ENCODE measurements around the gene PLCB1. TPM values are rescaled to one million over a fixed set of nuclear protein-coding genes. Genes with fewer than 3 reads are reported as not detected.

The PLCB1 gene
- polyA plus RNA-seq, 4 donors, result 1.8 to 5.4 (median 2.0) TPM

- Histone ChIP-seq H3K27ac (ENCODE audit: low read depth in 1 of 3, low read length in 2 of 3) (no peak overlapping the region), H3K27me3 (ENCODE audit: control insufficient read depth in 3 of 3, insufficient read depth in 3 of 3, low read length in 3 of 3) (no peaks in the 10 kb centered on the region), H3K4me1 (ENCODE audit: control insufficient read depth in 3 of 3, insufficient read depth in 2 of 3, low read depth in 1 of 3, low read length in 2 of 3) (no peaks in the 10 kb centered on the region), H3K4me3 (ENCODE audit: low read depth in 1 of 3, low read length in 3 of 3) (no peak overlapping the region), H3K9me3 (ENCODE audit: control insufficient read depth in 2 of 2, insufficient read depth in 1 of 2, low read depth in 1 of 2, low read length in 1 of 2) (peaks cover 0 to 5% of the 10 kb centered on the region in 2 donors), H3K36me3 (ENCODE audit: control insufficient read depth in 3 of 3, insufficient read depth in 2 of 3, low read depth in 1 of 3, low read length in 3 of 3) (no peaks in the 10 kb centered on the region)
- 86 to 100% (median 96%) methylated on average over 2 of the region's 2 CpGs for WGBS, 3 donors
- DNase-seq, result no peak
- no peak for FAIRE-seq
Observed at GRCh38 chr20:8693709-8694108, 561.6 kb downstream of the PLCB1 start.

- WGBS, 3 donors, result 83 to 90% (median 89%) methylated on average over 2 of the region's 2 CpGs
- Histone ChIP-seq H3K36me3 (ENCODE audit: control insufficient read depth in 3 of 3, insufficient read depth in 2 of 3, low read depth in 1 of 3, low read length in 3 of 3) (no peaks in the 10 kb centered on the region), H3K4me1 (ENCODE audit: control insufficient read depth in 3 of 3, insufficient read depth in 2 of 3, low read depth in 1 of 3, low read length in 2 of 3) (no peaks in the 10 kb centered on the region), H3K9me3 (ENCODE audit: control insufficient read depth in 2 of 2, insufficient read depth in 1 of 2, low read depth in 1 of 2, low read length in 1 of 2) (peaks cover 0 to 4% of the 10 kb centered on the region in 2 donors), H3K27me3 (ENCODE audit: control insufficient read depth in 3 of 3, insufficient read depth in 3 of 3, low read length in 3 of 3) (no peaks in the 10 kb centered on the region), H3K4me3 (ENCODE audit: low read depth in 1 of 3, low read length in 3 of 3) (no peak overlapping the region), H3K27ac (ENCODE audit: low read depth in 1 of 3, low read length in 2 of 3) (no peak overlapping the region)
- FAIRE-seq, result no peak
- no peak for DNase-seq
Observed at GRCh38 chr20:8700756-8701155, 568.7 kb downstream of the PLCB1 start.

GRCh38 chr20:8706961-8707700 lies 575.1 kb downstream of the PLCB1 start:
- H3K36me3 ChIP-seq (ENCODE audit: control insufficient read depth in 3 of 3, insufficient read depth in 2 of 3, low read depth in 1 of 3, low read length in 3 of 3), result peaks cover 0 to 2% (median 0%) of the 10 kb centered on the region in 3 donors
- H3K27ac ChIP-seq (ENCODE audit: low read depth in 1 of 3, low read length in 2 of 3), result no peak overlapping the region
- no peak overlapping the region for H3K4me3 ChIP-seq (ENCODE audit: low read depth in 1 of 3, low read length in 3 of 3)
- no peaks in the 10 kb centered on the region for H3K4me1 ChIP-seq (ENCODE audit: control insufficient read depth in 3 of 3, insufficient read depth in 2 of 3, low read depth in 1 of 3, low read length in 2 of 3)
- no peak for FAIRE-seq
- no peaks in the 10 kb centered on the region for H3K27me3 ChIP-seq (ENCODE audit: control insufficient read depth in 3 of 3, insufficient read depth in 3 of 3, low read length in 3 of 3)
- H3K9me3 ChIP-seq (ENCODE audit: control insufficient read depth in 2 of 2, insufficient read depth in 1 of 2, low read depth in 1 of 2, low read length in 1 of 2), result peaks cover 0 to 4% of the 10 kb centered on the region in 2 donors
- no peak for DNase-seq
- 88 to 92% (median 91%) methylated on average over 5 of the region's 5 CpGs for WGBS, 3 donors

DNA sequence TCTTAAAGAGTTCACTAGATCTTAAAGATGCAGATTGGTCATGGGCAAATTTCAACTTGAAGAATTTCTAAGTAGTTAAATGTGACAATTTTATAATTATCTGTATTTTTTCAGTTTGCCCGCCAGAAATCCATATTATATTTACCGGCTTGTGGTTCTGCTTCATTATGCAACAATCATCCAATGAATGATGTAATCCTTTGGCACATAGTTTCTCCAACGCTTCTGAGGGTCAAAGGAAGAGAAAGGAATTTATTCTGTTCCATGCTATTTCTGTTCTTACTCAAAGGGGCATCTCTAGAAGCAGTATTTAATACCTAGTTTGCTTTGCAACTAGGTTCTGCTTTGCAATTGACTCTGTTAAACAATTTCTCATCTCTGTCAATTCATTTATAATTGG lies 577.6 kb downstream of the PLCB1 start:
- Histone ChIP-seq H3K27me3 (ENCODE audit: control insufficient read depth in 3 of 3, insufficient read depth in 3 of 3, low read length in 3 of 3) (no peaks in the 10 kb centered on the region), H3K9me3 (ENCODE audit: control insufficient read depth in 2 of 2, insufficient read depth in 1 of 2, low read depth in 1 of 2, low read length in 1 of 2) (peaks cover 0 to 3% of the 10 kb centered on the region in 2 donors), H3K27ac (ENCODE audit: low read depth in 1 of 3, low read length in 2 of 3) (no peak overlapping the region), H3K4me3 (ENCODE audit: low read depth in 1 of 3, low read length in 3 of 3) (no peak overlapping the region), H3K36me3 (ENCODE audit: control insufficient read depth in 3 of 3, insufficient read depth in 2 of 3, low read depth in 1 of 3, low read length in 3 of 3) (peaks cover 0 to 2% (median 0%) of the 10 kb centered on the region in 3 donors), H3K4me1 (ENCODE audit: control insufficient read depth in 3 of 3, insufficient read depth in 2 of 3, low read depth in 1 of 3, low read length in 2 of 3) (no peaks in the 10 kb centered on the region)
- 58 to 87% (median 81%) methylated on average over 3 of the region's 3 CpGs for WGBS, 3 donors
- no peak for DNase-seq
- no peak for FAIRE-seq

GRCh38 chr20:8711501-8711900 lies 579.4 kb downstream of the PLCB1 start:
- 90 to 100% (median 91%) methylated on average over 3 of the region's 3 CpGs for WGBS, 3 donors
- no peaks in the 10 kb centered on the region for H3K4me1 ChIP-seq (ENCODE audit: control insufficient read depth in 3 of 3, insufficient read depth in 2 of 3, low read depth in 1 of 3, low read length in 2 of 3)
- H3K27ac ChIP-seq (ENCODE audit: low read depth in 1 of 3, low read length in 2 of 3), result no peak overlapping the region

GRCh38 chr20:8714206-8714605 lies 582.1 kb downstream of the PLCB1 start:
- H3K36me3 ChIP-seq (ENCODE audit: control insufficient read depth in 3 of 3, insufficient read depth in 2 of 3, low read depth in 1 of 3, low read length in 3 of 3), result peaks cover 0 to 2% (median 0%) of the 10 kb centered on the region in 3 donors
- DNase-seq (no peak), FAIRE-seq (no peak)
- no peaks in the 10 kb centered on the region for H3K9me3 ChIP-seq (ENCODE audit: control insufficient read depth in 2 of 2, insufficient read depth in 1 of 2, low read depth in 1 of 2, low read length in 1 of 2)
- no peak overlapping the region for H3K4me3 ChIP-seq (ENCODE audit: low read depth in 1 of 3, low read length in 3 of 3)
- no peaks in the 10 kb centered on the region for H3K4me1 ChIP-seq (ENCODE audit: control insufficient read depth in 3 of 3, insufficient read depth in 2 of 3, low read depth in 1 of 3, low read length in 2 of 3)
- 66 to 80% (median 67%) methylated on average over 3 of the region's 3 CpGs for WGBS, 3 donors
- no peaks in the 10 kb centered on the region for H3K27me3 ChIP-seq (ENCODE audit: control insufficient read depth in 3 of 3, insufficient read depth in 3 of 3, low read length in 3 of 3)
- no peak overlapping the region for H3K27ac ChIP-seq (ENCODE audit: low read depth in 1 of 3, low read length in 2 of 3)

More at GRCh38 chr20:8711501-8711900, 579.4 kb downstream of the PLCB1 start:
- Histone ChIP-seq H3K9me3 (ENCODE audit: control insufficient read depth in 2 of 2, insufficient read depth in 1 of 2, low read depth in 1 of 2, low read length in 1 of 2) (no peaks in the 10 kb centered on the region), H3K36me3 (ENCODE audit: control insufficient read depth in 3 of 3, insufficient read depth in 2 of 3, low read depth in 1 of 3, low read length in 3 of 3) (peaks cover 0 to 2% (median 0%) of the 10 kb centered on the region in 3 donors), H3K4me3 (ENCODE audit: low read depth in 1 of 3, low read length in 3 of 3) (no peak overlapping the region), H3K27me3 (ENCODE audit: control insufficient read depth in 3 of 3, insufficient read depth in 3 of 3, low read length in 3 of 3) (no peaks in the 10 kb centered on the region)
- DNase-seq (no peak), FAIRE-seq (no peak)

DNA sequence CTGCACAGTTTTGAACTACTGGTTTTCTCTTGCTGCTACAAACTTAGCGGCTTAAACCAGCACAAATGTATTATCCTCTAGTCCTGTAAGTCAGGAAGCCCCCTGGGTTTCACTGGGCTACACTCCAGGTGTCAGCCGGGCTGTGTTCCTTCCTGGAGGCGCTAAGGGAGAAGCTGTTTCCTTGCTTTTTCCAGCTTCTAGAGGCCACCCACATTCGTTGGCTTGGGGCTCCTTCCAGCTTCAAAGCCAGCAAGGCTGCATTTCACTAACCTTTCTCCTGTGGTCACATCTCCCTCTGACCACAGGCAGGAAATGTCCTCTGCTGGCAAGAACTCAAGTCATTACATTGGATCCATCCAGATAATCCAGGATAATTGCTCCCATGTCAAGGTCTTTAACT lies 586.2 kb downstream of the PLCB1 start:
- WGBS, 3 donors, result 71 to 88% (median 80%) methylated on average over 4 of the region's 4 CpGs
- H3K27me3 ChIP-seq (ENCODE audit: control insufficient read depth in 3 of 3, insufficient read depth in 3 of 3, low read length in 3 of 3), result no peaks in the 10 kb centered on the region
- no peak overlapping the region for H3K27ac ChIP-seq (ENCODE audit: low read depth in 1 of 3, low read length in 2 of 3)
- H3K4me1 ChIP-seq (ENCODE audit: control insufficient read depth in 3 of 3, insufficient read depth in 2 of 3, low read depth in 1 of 3, low read length in 2 of 3), result no peaks in the 10 kb centered on the region
- H3K36me3 ChIP-seq (ENCODE audit: control insufficient read depth in 3 of 3, insufficient read depth in 2 of 3, low read depth in 1 of 3, low read length in 3 of 3), result no peaks in the 10 kb centered on the region
- no peak overlapping the region for H3K4me3 ChIP-seq (ENCODE audit: low read depth in 1 of 3, low read length in 3 of 3)
- FAIRE-seq, result no peak
- no peak for DNase-seq
- H3K9me3 ChIP-seq (ENCODE audit: control insufficient read depth in 2 of 2, insufficient read depth in 1 of 2, low read depth in 1 of 2, low read length in 1 of 2), result no peaks in the 10 kb centered on the region

DNA sequence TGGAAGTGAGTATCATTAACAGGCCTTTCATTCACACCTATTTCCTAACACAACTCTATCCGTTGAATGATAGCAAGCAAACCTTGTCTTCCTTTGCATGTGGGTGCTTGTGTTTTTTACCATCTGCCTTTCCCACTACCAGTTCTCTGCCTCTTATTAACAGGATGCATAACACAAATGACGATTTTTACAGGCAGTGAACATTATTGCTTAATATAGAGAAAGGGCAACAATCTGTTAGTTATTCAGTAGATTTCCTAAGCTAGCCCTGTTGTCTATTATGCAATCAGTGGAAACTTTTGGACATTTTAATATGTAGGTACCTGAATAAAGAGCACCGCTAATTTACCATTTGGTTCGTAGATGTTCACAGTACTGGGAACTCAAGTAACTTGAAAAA lies 588.0 kb downstream of the PLCB1 start:
- 47 to 65% (median 54%) methylated on average over 4 of the region's 4 CpGs for WGBS, 3 donors
- H3K27ac ChIP-seq (ENCODE audit: low read depth in 1 of 3, low read length in 2 of 3), result no peak overlapping the region
- no peaks in the 10 kb centered on the region for H3K36me3 ChIP-seq (ENCODE audit: control insufficient read depth in 3 of 3, insufficient read depth in 2 of 3, low read depth in 1 of 3, low read length in 3 of 3)
- no peaks in the 10 kb centered on the region for H3K4me1 ChIP-seq (ENCODE audit: control insufficient read depth in 3 of 3, insufficient read depth in 2 of 3, low read depth in 1 of 3, low read length in 2 of 3)
- H3K27me3 ChIP-seq (ENCODE audit: control insufficient read depth in 3 of 3, insufficient read depth in 3 of 3, low read length in 3 of 3), result no peaks in the 10 kb centered on the region
- H3K9me3 ChIP-seq (ENCODE audit: control insufficient read depth in 2 of 2, insufficient read depth in 1 of 2, low read depth in 1 of 2, low read length in 1 of 2), result no peaks in the 10 kb centered on the region
- no peak for DNase-seq
- H3K4me3 ChIP-seq (ENCODE audit: low read depth in 1 of 3, low read length in 3 of 3), result no peak overlapping the region
- no peak for FAIRE-seq

GRCh38 chr20:8721098-8721497 lies 589.0 kb downstream of the PLCB1 start:
- no peak overlapping the region for H3K4me3 ChIP-seq (ENCODE audit: low read depth in 1 of 3, low read length in 3 of 3)
- peak; percentile 40 to 59 for DNase-seq
- H3K27me3 ChIP-seq (ENCODE audit: control insufficient read depth in 3 of 3, insufficient read depth in 3 of 3, low read length in 3 of 3), result no peaks in the 10 kb centered on the region
- H3K27ac ChIP-seq (ENCODE audit: low read depth in 1 of 3, low read length in 2 of 3), result no peak overlapping the region
- WGBS, 3 donors, result 10 to 29% (median 20%) methylated on average over 5 of the region's 5 CpGs
- no peaks in the 10 kb centered on the region for H3K36me3 ChIP-seq (ENCODE audit: control insufficient read depth in 3 of 3, insufficient read depth in 2 of 3, low read depth in 1 of 3, low read length in 3 of 3)
- H3K4me1 ChIP-seq (ENCODE audit: control insufficient read depth in 3 of 3, insufficient read depth in 2 of 3, low read depth in 1 of 3, low read length in 2 of 3), result no peaks in the 10 kb centered on the region
- H3K9me3 ChIP-seq (ENCODE audit: control insufficient read depth in 2 of 2, insufficient read depth in 1 of 2, low read depth in 1 of 2, low read length in 1 of 2), result no peaks in the 10 kb centered on the region
- FAIRE-seq, result peak; percentile 23
